Endothelial cell of umbilical vein (primary cell): ENCODE results near the gene DHX30.

Experiments used
- EZH2 ChIP-seq: IDR thresholded peaks from 2 replicates; pipeline ENCODE4 v1.6.1; 2012; ENCODE audit warnings: borderline replicate concordance, low read depth, mild to moderate bottlenecking, moderate library complexity, low read length, inconsistent platforms; ENCODE audit not compliant: severe bottlenecking
- FOS ChIP-seq: IDR thresholded peaks from 2 replicates; pipeline ENCODE4 v1.6.1; 2011; ENCODE audit warnings: mild to moderate bottlenecking, low read length, moderate library complexity, borderline replicate concordance; ENCODE audit not compliant: insufficient read depth
- GATA2 ChIP-seq: IDR thresholded peaks from 2 replicates; pipeline ENCODE4 v1.7.0; 2011; ENCODE audit warnings: low read depth, mild to moderate bottlenecking, moderate library complexity, mixed read lengths, low read length; ENCODE audit not compliant: insufficient read length, insufficient read depth
- JUN ChIP-seq: IDR thresholded peaks from 2 replicates; pipeline ENCODE4 v1.6.1; 2011; ENCODE audit warnings: borderline replicate concordance, low read depth; ENCODE audit not compliant: insufficient read length, insufficient read depth
- MAX ChIP-seq: IDR thresholded peaks from 2 replicates; pipeline ENCODE4 v1.6.1; 2011; ENCODE audit not compliant: insufficient read depth, insufficient read length
- MYC ChIP-seq: IDR thresholded peaks from one replicate; pipeline ENCODE4 v1.6.1; 2011; ENCODE audit warnings: mild to moderate bottlenecking, low read depth, low read length
- POLR2A ChIP-seq: IDR thresholded peaks from 2 replicates; pipeline ENCODE4 v1.6.1; 2012; ENCODE audit warnings: low read depth, mild to moderate bottlenecking, control low read depth, low read length
- POLR2AphosphoS5 ChIP-seq: IDR thresholded peaks from 2 replicates; pipeline ENCODE4 v1.6.1; 2012; ENCODE audit warnings: low read depth, mild to moderate bottlenecking, control low read depth, low read length, moderate library complexity; ENCODE audit not compliant: insufficient read depth
- TF ChIP-seq, protein P1 (sequence below), 2 donors: IDR thresholded peaks; 1 replicate in 1 of 2; 2 replicates in 1 of 2; pipeline ENCODE4 v1.5.1; 2011; ENCODE audit warnings: low read length in 2 of 2, mild to moderate bottlenecking in 2 of 2, moderate library complexity in 2 of 2, control low read depth in 1 of 2, inconsistent platforms in 1 of 2, low read depth in 1 of 2; ENCODE audit not compliant: insufficient read depth in 1 of 2; ENCODE audit errors: extremely low read depth in 1 of 2

GRCh38 chr3:47865192-47865591 is 62.3 kb downstream of the DHX30 start:
- TF ChIP-seq POLR2AphosphoS5 (no peak), MAX (no peak), EZH2 (no peak), POLR2A (no peak), GATA2 (no peak), JUN (no peak), MYC (no peak), FOS (no peak)
- TF ChIP-seq, protein P1, sequence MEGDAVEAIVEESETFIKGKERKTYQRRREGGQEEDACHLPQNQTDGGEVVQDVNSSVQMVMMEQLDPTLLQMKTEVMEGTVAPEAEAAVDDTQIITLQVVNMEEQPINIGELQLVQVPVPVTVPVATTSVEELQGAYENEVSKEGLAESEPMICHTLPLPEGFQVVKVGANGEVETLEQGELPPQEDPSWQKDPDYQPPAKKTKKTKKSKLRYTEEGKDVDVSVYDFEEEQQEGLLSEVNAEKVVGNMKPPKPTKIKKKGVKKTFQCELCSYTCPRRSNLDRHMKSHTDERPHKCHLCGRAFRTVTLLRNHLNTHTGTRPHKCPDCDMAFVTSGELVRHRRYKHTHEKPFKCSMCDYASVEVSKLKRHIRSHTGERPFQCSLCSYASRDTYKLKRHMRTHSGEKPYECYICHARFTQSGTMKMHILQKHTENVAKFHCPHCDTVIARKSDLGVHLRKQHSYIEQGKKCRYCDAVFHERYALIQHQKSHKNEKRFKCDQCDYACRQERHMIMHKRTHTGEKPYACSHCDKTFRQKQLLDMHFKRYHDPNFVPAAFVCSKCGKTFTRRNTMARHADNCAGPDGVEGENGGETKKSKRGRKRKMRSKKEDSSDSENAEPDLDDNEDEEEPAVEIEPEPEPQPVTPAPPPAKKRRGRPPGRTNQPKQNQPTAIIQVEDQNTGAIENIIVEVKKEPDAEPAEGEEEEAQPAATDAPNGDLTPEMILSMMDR (IDR thresholded peaks at IDR 0.05; ENCODE audit: extremely low read depth in 1 of 2, insufficient read depth in 1 of 2, low read depth in 1 of 2, low read length in 2 of 2), result no peak
